Osteocyte (in vitro differentiated cells): ENCODE data around the gene LBX1. TPM values are rescaled to one million over a fixed set of nuclear protein-coding genes. Genes with fewer than 3 reads are reported as not detected.

Source experiments
- DNase-seq: peaks from one replicate; pipeline ENCODE4 v3.0.0; 2021; ENCODE audit warnings: mixed read lengths; ENCODE audit not compliant: unreplicated experiment; ENCODE audit errors: extremely low spot score
- H3K27ac Mint-ChIP-seq: one replicate; pipeline ENCODE4 v1.8.0; 2021; ENCODE audit warnings: mild to moderate bottlenecking, mixed read lengths; ENCODE audit not compliant: unreplicated experiment
- H3K27me3 Mint-ChIP-seq: one replicate; pipeline ENCODE4 v1.8.0; 2021; ENCODE audit warnings: mixed read lengths; ENCODE audit not compliant: unreplicated experiment
- H3K36me3 Mint-ChIP-seq: one replicate; pipeline ENCODE4 v1.8.0; 2021; ENCODE audit warnings: mixed read lengths; ENCODE audit not compliant: unreplicated experiment
- H3K4me1 Mint-ChIP-seq: one replicate; pipeline ENCODE4 v1.8.0; 2021; ENCODE audit warnings: mixed read lengths; ENCODE audit not compliant: unreplicated experiment
- H3K4me3 Mint-ChIP-seq: one replicate; pipeline ENCODE4 v1.8.0; 2021; ENCODE audit warnings: mild to moderate bottlenecking, moderate library complexity, mixed read lengths; ENCODE audit not compliant: unreplicated experiment
- H3K9me3 Mint-ChIP-seq: one replicate; pipeline ENCODE4 v1.8.0; 2021; ENCODE audit warnings: mixed read lengths; ENCODE audit not compliant: unreplicated experiment
- total RNA-seq: library from RNA; stranded (reverse); gene quantifications from 2 replicates; pipeline ENCODE4 v1.2.1, GENCODE V29; 2021
- TF ChIP-seq, protein P1 (sequence below): fragments of 200-600 bp; sonication (generic); IDR thresholded peaks from 2 replicates; pipeline ENCODE4 v1.5.0; 2021; ENCODE audit warnings: antibody characterized with exemption, mild to moderate bottlenecking, moderate library complexity

LBX1 gene
- total RNA-seq, 1 donor from 2014 or later = not detected

DNA sequence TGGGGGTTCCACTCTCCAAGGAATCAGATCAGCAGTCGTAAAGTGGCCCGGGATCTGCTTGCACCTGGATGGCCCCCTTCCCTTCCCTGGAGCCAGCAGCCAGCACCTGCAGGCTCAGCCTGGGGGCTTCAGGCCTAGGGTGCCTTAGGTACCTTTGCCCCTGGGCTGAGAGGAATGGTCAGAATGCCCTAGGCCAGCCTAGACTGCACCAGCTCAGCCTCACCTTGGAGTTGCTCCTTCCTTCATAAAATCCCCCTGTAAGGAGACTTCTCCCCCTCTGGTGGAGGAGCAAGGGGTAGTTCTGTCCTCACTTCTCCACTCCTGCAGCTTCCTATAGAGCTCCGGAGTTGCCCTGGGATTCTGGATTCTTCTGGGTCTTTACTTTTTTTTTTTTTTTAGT, 32.4 kb upstream of the LBX1 start:
- Mint-ChIP-seq H3K27ac (no peak overlapping the region), H3K4me3 (no peak overlapping the region), H3K36me3 (no peaks in the 10 kb centered on the region), H3K27me3 (peaks cover 33% of the 10 kb centered on the region), H3K4me1 (peaks cover 2% of the 10 kb centered on the region), H3K9me3 (peaks cover 6% of the 10 kb centered on the region)
- DNase-seq = no peak
- TF ChIP-seq, protein P1, sequence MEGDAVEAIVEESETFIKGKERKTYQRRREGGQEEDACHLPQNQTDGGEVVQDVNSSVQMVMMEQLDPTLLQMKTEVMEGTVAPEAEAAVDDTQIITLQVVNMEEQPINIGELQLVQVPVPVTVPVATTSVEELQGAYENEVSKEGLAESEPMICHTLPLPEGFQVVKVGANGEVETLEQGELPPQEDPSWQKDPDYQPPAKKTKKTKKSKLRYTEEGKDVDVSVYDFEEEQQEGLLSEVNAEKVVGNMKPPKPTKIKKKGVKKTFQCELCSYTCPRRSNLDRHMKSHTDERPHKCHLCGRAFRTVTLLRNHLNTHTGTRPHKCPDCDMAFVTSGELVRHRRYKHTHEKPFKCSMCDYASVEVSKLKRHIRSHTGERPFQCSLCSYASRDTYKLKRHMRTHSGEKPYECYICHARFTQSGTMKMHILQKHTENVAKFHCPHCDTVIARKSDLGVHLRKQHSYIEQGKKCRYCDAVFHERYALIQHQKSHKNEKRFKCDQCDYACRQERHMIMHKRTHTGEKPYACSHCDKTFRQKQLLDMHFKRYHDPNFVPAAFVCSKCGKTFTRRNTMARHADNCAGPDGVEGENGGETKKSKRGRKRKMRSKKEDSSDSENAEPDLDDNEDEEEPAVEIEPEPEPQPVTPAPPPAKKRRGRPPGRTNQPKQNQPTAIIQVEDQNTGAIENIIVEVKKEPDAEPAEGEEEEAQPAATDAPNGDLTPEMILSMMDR = no peak

DNA sequence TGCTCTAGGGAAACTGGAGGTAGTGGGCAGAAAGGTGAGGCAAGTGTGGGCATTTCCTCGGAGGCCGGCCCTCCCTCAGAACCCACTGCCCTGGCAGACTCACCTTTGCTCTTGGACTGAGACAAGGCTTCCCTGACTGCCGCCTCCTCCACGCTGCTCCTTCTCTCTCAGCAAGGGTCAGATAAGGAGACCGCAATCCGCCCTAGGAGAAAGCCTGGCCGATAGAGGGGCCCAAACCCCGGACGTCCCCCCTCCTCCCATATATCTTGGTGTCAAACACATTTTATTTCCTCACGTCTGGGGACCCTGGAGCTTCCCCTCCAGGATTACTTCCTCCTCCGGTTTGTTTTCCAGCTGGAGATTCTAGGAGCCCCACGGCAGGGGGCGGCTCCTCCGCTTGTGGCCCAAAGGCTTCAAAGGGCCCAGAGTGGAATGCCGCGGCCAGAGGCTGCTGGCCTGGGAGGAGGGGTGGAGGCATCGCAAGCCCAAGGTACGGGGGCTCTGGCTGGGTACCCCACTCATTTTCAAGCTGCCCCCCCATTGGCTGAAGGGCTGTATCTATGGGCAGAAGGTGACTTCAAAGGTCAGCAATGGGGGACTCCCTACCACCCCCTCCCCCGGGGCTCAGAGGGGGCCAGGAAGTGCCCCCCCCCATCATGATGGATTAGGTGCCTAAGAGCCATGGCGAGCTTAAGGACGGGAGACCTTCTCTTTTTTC, 31.7 kb upstream of the LBX1 start:
- peaks cover 6% of the 10 kb centered on the region for H3K9me3 Mint-ChIP-seq
- no peak for DNase-seq
- H3K4me3 Mint-ChIP-seq = no peak overlapping the region
- H3K27me3 Mint-ChIP-seq = peaks cover 40% of the 10 kb centered on the region
- peaks cover 2% of the 10 kb centered on the region for H3K4me1 Mint-ChIP-seq
- no peaks in the 10 kb centered on the region for H3K36me3 Mint-ChIP-seq
- no peak overlapping the region for H3K27ac Mint-ChIP-seq
- TF ChIP-seq, protein P1 = no peak

DNA sequence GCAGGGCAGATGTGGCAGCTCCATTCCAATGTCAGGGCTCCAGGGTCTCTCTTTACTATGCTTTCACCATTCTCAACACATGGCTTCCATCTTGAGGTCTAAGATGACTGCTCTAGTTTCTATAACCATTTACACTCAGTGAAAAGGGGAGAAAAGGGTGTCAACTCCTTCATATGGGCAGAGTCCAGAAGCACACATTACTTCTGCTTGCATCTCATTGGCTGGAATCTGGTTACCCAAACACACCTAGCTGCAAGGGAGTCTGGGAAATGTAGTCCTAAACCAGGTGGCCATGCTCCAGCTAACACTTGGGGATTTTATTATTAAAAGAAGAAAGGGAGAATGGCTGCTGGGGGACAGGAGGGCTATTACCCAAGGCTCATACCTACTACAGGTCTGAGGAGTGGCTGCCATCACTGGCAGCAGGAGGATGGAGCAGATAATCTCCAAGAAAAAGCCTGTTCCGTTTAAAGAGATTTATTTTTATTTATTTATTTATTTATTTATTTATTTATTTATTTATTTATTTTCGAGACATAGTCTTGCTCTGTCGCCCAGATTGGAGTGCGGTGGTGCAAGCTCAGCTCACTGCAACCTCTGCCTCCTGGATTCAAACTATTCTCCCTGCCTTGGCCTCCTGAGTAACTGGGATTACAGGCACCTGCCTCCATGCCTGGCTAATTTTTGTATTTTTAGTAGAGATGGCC, 29.1 kb upstream of the LBX1 start:
- Mint-ChIP-seq H3K9me3 (peaks cover 6% of the 10 kb centered on the region), H3K4me1 (peaks cover 2% of the 10 kb centered on the region), H3K36me3 (no peaks in the 10 kb centered on the region), H3K27me3 (peaks cover 45% of the 10 kb centered on the region), H3K27ac (no peak overlapping the region), H3K4me3 (no peak overlapping the region)
- TF ChIP-seq, protein P1 = no peak
- no peak for DNase-seq

DNA sequence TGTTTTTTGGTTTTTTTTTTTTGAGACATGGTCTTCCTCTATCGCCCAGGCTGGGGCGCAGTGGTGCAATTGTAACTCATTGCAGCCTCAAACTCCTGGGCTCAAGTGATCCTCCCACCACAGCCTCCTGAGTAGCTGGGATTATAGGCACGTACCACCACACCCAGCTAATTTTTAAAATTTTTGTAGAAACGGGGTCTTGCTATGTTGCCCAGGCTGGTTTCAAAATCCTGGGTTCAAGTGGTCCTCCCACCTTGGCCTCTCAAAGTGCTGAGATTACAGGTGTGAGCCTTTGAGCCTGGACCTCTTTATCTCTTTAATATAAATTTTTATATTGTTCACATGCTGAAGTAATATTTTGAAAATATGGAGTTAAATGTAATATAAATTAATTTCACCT, 28.2 kb upstream of the LBX1 start:
- peaks cover 42% of the 10 kb centered on the region for H3K27me3 Mint-ChIP-seq
- peaks cover 6% of the 10 kb centered on the region for H3K9me3 Mint-ChIP-seq

DNA sequence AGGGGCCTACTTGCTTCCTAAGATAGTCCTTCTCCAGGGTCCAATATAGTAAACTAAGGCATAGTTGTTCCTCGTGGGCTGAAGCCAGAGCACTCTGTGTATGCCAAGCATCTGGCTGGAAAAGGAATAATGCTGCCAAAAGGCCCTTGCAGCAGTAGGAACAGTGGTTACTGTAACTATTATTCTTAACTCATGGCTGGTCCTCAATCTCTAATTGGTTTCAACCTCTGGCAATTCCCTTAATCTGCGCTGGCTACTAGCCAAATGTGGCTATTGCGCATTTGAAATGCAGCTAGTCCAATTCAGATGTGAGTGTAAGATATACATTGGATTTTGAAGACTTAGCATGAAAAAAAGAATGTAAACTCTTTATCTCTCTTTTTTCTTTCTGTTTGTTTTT, 27.8 kb upstream of the LBX1 start:
- H3K36me3 Mint-ChIP-seq = no peaks in the 10 kb centered on the region
- no peak overlapping the region for H3K27ac Mint-ChIP-seq
- no peak for DNase-seq
- TF ChIP-seq, protein P1 = no peak
- no peak overlapping the region for H3K4me3 Mint-ChIP-seq
- no peaks in the 10 kb centered on the region for H3K4me1 Mint-ChIP-seq
- peaks cover 6% of the 10 kb centered on the region for H3K9me3 Mint-ChIP-seq
- H3K27me3 Mint-ChIP-seq = peaks cover 40% of the 10 kb centered on the region

More for the DNA sequence above, 28.2 kb upstream of the LBX1 start:
- DNase-seq = no peak
- Mint-ChIP-seq H3K36me3 (no peaks in the 10 kb centered on the region), H3K27ac (no peak overlapping the region), H3K4me1 (peaks cover 2% of the 10 kb centered on the region), H3K4me3 (no peak overlapping the region)
- TF ChIP-seq, protein P1 = no peak
